Mammary epithelial cell (primary cell): ENCODE results near the gene ESM1.

Experiments used
- EZH2 ChIP-seq: IDR thresholded peaks from 2 replicates; pipeline ENCODE4 v1.6.1; 2012; ENCODE audit warnings: low read length, inconsistent platforms, borderline replicate concordance
- TF ChIP-seq, protein P1 (sequence below), 2 donors: IDR thresholded peaks in 1 of 2; conservative IDR thresholded peaks in 1 of 2; 2 replicates each; pipeline ENCODE4 v1.5.1; 2011 to 2012; ENCODE audit warnings: inconsistent platforms in 2 of 2, low read length in 2 of 2, mild to moderate bottlenecking in 2 of 2, control low read depth in 1 of 2, low read depth in 1 of 2; ENCODE audit not compliant: insufficient read depth in 1 of 2; ENCODE audit errors: extremely low read depth in 1 of 2

- TF ChIP-seq, protein P1, sequence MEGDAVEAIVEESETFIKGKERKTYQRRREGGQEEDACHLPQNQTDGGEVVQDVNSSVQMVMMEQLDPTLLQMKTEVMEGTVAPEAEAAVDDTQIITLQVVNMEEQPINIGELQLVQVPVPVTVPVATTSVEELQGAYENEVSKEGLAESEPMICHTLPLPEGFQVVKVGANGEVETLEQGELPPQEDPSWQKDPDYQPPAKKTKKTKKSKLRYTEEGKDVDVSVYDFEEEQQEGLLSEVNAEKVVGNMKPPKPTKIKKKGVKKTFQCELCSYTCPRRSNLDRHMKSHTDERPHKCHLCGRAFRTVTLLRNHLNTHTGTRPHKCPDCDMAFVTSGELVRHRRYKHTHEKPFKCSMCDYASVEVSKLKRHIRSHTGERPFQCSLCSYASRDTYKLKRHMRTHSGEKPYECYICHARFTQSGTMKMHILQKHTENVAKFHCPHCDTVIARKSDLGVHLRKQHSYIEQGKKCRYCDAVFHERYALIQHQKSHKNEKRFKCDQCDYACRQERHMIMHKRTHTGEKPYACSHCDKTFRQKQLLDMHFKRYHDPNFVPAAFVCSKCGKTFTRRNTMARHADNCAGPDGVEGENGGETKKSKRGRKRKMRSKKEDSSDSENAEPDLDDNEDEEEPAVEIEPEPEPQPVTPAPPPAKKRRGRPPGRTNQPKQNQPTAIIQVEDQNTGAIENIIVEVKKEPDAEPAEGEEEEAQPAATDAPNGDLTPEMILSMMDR (conservative IDR thresholded peaks at IDR 0.05 in 1 of 2, IDR thresholded peaks at IDR 0.05 in 1 of 2; ENCODE audit: extremely low read depth in 1 of 2, insufficient read depth in 1 of 2, low read depth in 1 of 2, low read length in 2 of 2), result no peak
- TF ChIP-seq EZH2, result no peak
Measured at GRCh38 chr5:55030220-55030619, 44.8 kb upstream of the ESM1 start.
